Measurements from ENCODE around the gene SOX4. TPM values are rescaled to one million over a fixed set of nuclear protein-coding genes. Genes with fewer than 3 reads are reported as not detected.
A peak's percentile ranks its signal among the peaks of the same experiment; 100 is the strongest.

SOX4 gene
- total RNA-seq, 4 donors from 2014 or later = 3.5 to 9.3 (median 4.6) TPM

GRCh38 chr6:21596145-21596948, 2.8 kb downstream of the SOX4 start:
- intact Hi-C loops (cut with DNase I) = no loop called here
- no peak for DNase-seq
- H3K27ac ChIP-seq = peak overlapping the region; percentile 90 to 96 (median 92)
- WGBS, 2 donors = 1 to 2% methylated on average over 37 to 40 of the region's 43 CpGs
- no peaks in the 10 kb centered on the region for H3K9me3 ChIP-seq
- no peak for TF ChIP-seq CTCF (IDR thresholded peaks at IDR 0.05)
- peak in 1 of 4 donors; percentile 3 for TF ChIP-seq POLR2A (IDR thresholded peaks at IDR 0.05)
- peaks cover 9 to 47% (median 13%) of the 10 kb centered on the region in 3 donors for H3K4me1 ChIP-seq
- H3K36me3 ChIP-seq = no peaks in the 10 kb centered on the region
- peaks cover 0 to 4% (median 0%) of the 10 kb centered on the region in 4 donors for H3K27me3 ChIP-seq
- peak overlapping the region; percentile 68 to 75 (median 70) for H3K4me3 ChIP-seq

- 3% methylated on average over 14 of the region's 14 CpGs for WGBS, 2 donors
- no peak for DNase-seq
- peak overlapping the region; percentile 90 to 96 (median 92) for H3K27ac ChIP-seq
- H3K4me3 ChIP-seq = peak overlapping the region; percentile 68 to 75 (median 70)
- peaks cover 0 to 4% (median 0%) of the 10 kb centered on the region in 4 donors for H3K27me3 ChIP-seq
- H3K4me1 ChIP-seq = peaks cover 9 to 47% (median 13%) of the 10 kb centered on the region in 3 donors
- no peaks in the 10 kb centered on the region for H3K9me3 ChIP-seq
- intact Hi-C loops (cut with DNase I) = no loop called here
- TF ChIP-seq CTCF (IDR thresholded peaks at IDR 0.05) (peak; percentile 20 to 65 (median 54)), POLR2A (IDR thresholded peaks at IDR 0.05) (peak in 1 of 4 donors; percentile 1)
- H3K36me3 ChIP-seq = no peaks in the 10 kb centered on the region
Measured at GRCh38 chr6:21596949-21597682, 3.6 kb downstream of the SOX4 start.

- 5 to 7% methylated on average over 14 of the region's 14 CpGs for WGBS, 2 donors
- peak overlapping the region; percentile 68 to 75 (median 70) for H3K4me3 ChIP-seq
- TF ChIP-seq POLR2A (IDR thresholded peaks at IDR 0.05) (no peak), CTCF (IDR thresholded peaks at IDR 0.05) (no peak)
- no peaks in the 10 kb centered on the region for H3K9me3 ChIP-seq
- intact Hi-C loops (cut with DNase I) = no loop called here
- H3K36me3 ChIP-seq = no peaks in the 10 kb centered on the region
- H3K27ac ChIP-seq = peak overlapping the region in 2 of 4 donors; percentile 90 to 93
- peaks cover 0 to 4% (median 0%) of the 10 kb centered on the region in 4 donors for H3K27me3 ChIP-seq
- no peak for DNase-seq
- peaks cover 5 to 43% (median 13%) of the 10 kb centered on the region in 3 donors for H3K4me1 ChIP-seq
Measured at GRCh38 chr6:21597801-21598673, 4.5 kb downstream of the SOX4 start.

GRCh38 chr6:21598674-21599023, 5.1 kb downstream of the SOX4 start:
- Histone ChIP-seq H3K36me3 (no peaks in the 10 kb centered on the region), H3K27ac (no peak overlapping the region), H3K4me3 (peak overlapping the region in 1 of 4 donors; percentile 71), H3K4me1 (peaks cover 3 to 37% (median 13%) of the 10 kb centered on the region in 3 donors), H3K27me3 (peaks cover 0 to 4% (median 0%) of the 10 kb centered on the region in 4 donors), H3K9me3 (no peaks in the 10 kb centered on the region)
- TF ChIP-seq POLR2A (IDR thresholded peaks at IDR 0.05) (no peak), CTCF (IDR thresholded peaks at IDR 0.05) (no peak)
- 13 to 17% methylated on average over 3 of the region's 3 CpGs for WGBS, 2 donors
- no peak for DNase-seq
- intact Hi-C loops (cut with DNase I) = no loop called here
